Measurements from ENCODE around the gene CA12. TPM values are rescaled to one million over a fixed set of nuclear protein-coding genes. Genes with fewer than 3 reads are reported as not detected.
A peak's percentile ranks its signal among the peaks of the same experiment; 100 is the strongest.

Gene CA12
- total and polyA plus RNA-seq, 12 donors = under 0.01 to 1.4 (median 0.31) TPM; not detected in 2

GRCh38 chr15:63291507-63291906 is 90.1 kb downstream of the CA12 start:
- Histone ChIP-seq H3K27me3 (no peaks in the 10 kb centered on the region), H3K4me1 (replicated peaks in 1 of 2) (peaks cover 19 to 23% of the 10 kb centered on the region in 2 donors), H3K27ac (peak overlapping the region in 4 of 5 donors; percentile 29 to 72 (median 44)), H3K36me3 (replicated peaks in 1 of 2) (peaks cover 0 to 5% of the 10 kb centered on the region in 2 donors), H3K9me3 (replicated peaks in 1 of 3) (no peaks in the 10 kb centered on the region), H3K4me3 (no peak overlapping the region)
- no peak for DNase-seq
- intact Hi-C loops (cut with DNase I) = no loop called here
- TF ChIP-seq CTCF (IDR thresholded peaks at IDR 0.05) (no peak), POLR2A (IDR thresholded peaks at IDR 0.05) (no peak)

- no peaks in the 10 kb centered on the region for H3K27me3 ChIP-seq
- no peaks in the 10 kb centered on the region for H3K9me3 ChIP-seq (replicated peaks in 1 of 3)
- peaks cover 0 to 8% of the 10 kb centered on the region in 2 donors for H3K36me3 ChIP-seq (replicated peaks in 1 of 2)
- H3K4me3 ChIP-seq = no peak overlapping the region
- H3K27ac ChIP-seq = no peak overlapping the region
- TF ChIP-seq POLR2A (IDR thresholded peaks at IDR 0.05) = no peak
- peak; percentile 28 to 77 (median 74) for TF ChIP-seq CTCF (IDR thresholded peaks at IDR 0.05)
- intact Hi-C loops (cut with DNase I) = loop anchor here (5.0 kb wide), 1 partner anchor 113 kb away; no protein-coding TSS in a partner anchor
- DNase-seq = no peak
- peaks cover 14 to 16% of the 10 kb centered on the region in 2 donors for H3K4me1 ChIP-seq (replicated peaks in 1 of 2)
- 1 to 5% (median 2%) methylated on average over 4 of the region's 4 CpGs for WGBS, 4 donors
Observed at GRCh38 chr15:63288778-63289378, 92.8 kb downstream of the CA12 start.

- no peak for TF ChIP-seq CTCF (IDR thresholded peaks at IDR 0.05)
- TF ChIP-seq POLR2A (IDR thresholded peaks at IDR 0.05) = no peak
Observed at GRCh38 chr15:63288342-63288741, 93.3 kb downstream of the CA12 start.

GRCh38 chr15:63287109-63287508 is 94.5 kb downstream of the CA12 start:
- peaks cover 0 to 8% of the 10 kb centered on the region in 2 donors for H3K36me3 ChIP-seq (replicated peaks in 1 of 2)
- WGBS, 4 donors = 79 to 93% (median 82%) methylated on average over 2 of the region's 2 CpGs
- H3K4me3 ChIP-seq = no peak overlapping the region
- TF ChIP-seq CTCF (IDR thresholded peaks at IDR 0.05) (no peak), POLR2A (IDR thresholded peaks at IDR 0.05) (no peak)
- H3K27ac ChIP-seq = no peak overlapping the region
- H3K9me3 ChIP-seq (replicated peaks in 1 of 3) = no peaks in the 10 kb centered on the region
- peaks cover 8 to 11% of the 10 kb centered on the region in 2 donors for H3K4me1 ChIP-seq (replicated peaks in 1 of 2)
- H3K27me3 ChIP-seq = no peaks in the 10 kb centered on the region
- intact Hi-C loops (cut with DNase I) = loop anchor here (5.0 kb wide), 1 partner anchor 115 kb away; no protein-coding TSS in a partner anchor
- DNase-seq = no peak

More at GRCh38 chr15:63288342-63288741, 93.3 kb downstream of the CA12 start:
- Histone ChIP-seq H3K9me3 (replicated peaks in 1 of 3) (no peaks in the 10 kb centered on the region), H3K27ac (no peak overlapping the region), H3K27me3 (no peaks in the 10 kb centered on the region), H3K4me1 (replicated peaks in 1 of 2) (peaks cover 14 to 16% of the 10 kb centered on the region in 2 donors), H3K36me3 (replicated peaks in 1 of 2) (peaks cover 0 to 8% of the 10 kb centered on the region in 2 donors), H3K4me3 (no peak overlapping the region)
- 27 to 55% (median 45%) methylated on average over 1 of the region's 1 CpG for WGBS, 4 donors
- intact Hi-C loops (cut with DNase I) = loop anchor here (5.0 kb wide), 1 partner anchor 114 kb away; no protein-coding TSS in a partner anchor
- DNase-seq = no peak
